HepG2 (cell line): ENCODE data around the gene ATAD3C. TPM values are rescaled to one million over a fixed set of nuclear protein-coding genes. Genes with fewer than 3 reads are reported as not detected.
A peak's percentile ranks its signal among the peaks of the same experiment; 100 is the strongest.

Experiments used
- DR1 ChIP-seq: sonication (generic); formaldehyde crosslinking; IDR thresholded peaks from 2 replicates; pipeline ENCODE4 v1.8.0; 2021; ENCODE audit warnings: mild to moderate bottlenecking, missing genetic modification reagents, inconsistent platforms
- JUN ChIP-seq: sonication (generic); formaldehyde crosslinking; IDR thresholded peaks from 2 replicates; pipeline ENCODE4 v1.4.0; 2020; ENCODE audit warnings: mild to moderate bottlenecking, missing genetic modification reagents
- SOX5 ChIP-seq: IDR thresholded peaks from 2 replicates; pipeline ENCODE4 v1.6.1; 2016; ENCODE audit warnings: borderline replicate concordance
- ZEB1 ChIP-seq: IDR thresholded peaks from 2 replicates; pipeline ENCODE4 v1.6.1; 2012; ENCODE audit warnings: mild to moderate bottlenecking, low read depth, inconsistent platforms; ENCODE audit not compliant: insufficient replicate concordance
- ZKSCAN5 ChIP-seq: sonication (generic); formaldehyde crosslinking; IDR thresholded peaks from 2 replicates; pipeline ENCODE4 v1.5.1; 2020; ENCODE audit warnings: mild to moderate bottlenecking, missing genetic modification reagents
- ZNF775 ChIP-seq: sonication (generic); formaldehyde crosslinking; IDR thresholded peaks from 2 replicates; pipeline ENCODE4 v1.4.0; 2020; ENCODE audit warnings: missing genetic modification reagents, mild to moderate bottlenecking, moderate library complexity, borderline replicate concordance
- ZNF790 ChIP-seq: sonication (generic); formaldehyde crosslinking; IDR thresholded peaks from 2 replicates; pipeline ENCODE4 v1.8.0; 2022; ENCODE audit warnings: missing genetic modification reagents, mild to moderate bottlenecking, borderline replicate concordance
- polyA plus RNA-seq, 8 experiments: library from polyadenylated mRNA; depleted of rRNA in 3 of 8; stranded (reverse) in 7 of 8; unstranded in 1 of 8; fragments of >200 nt; fragmentation: Illumina TruSeq in 4 of 8; extraction: Trizol in 4 of 8; gene quantifications; 2 replicates each; pipeline versions ENCODE4 v1.2.1 to v1.2.3, GENCODE V29; 2011 to 2016; ENCODE audit warnings: low read depth in 4 of 8, missing spikeins in 1 of 8, mixed read lengths in 1 of 8; ENCODE audit not compliant: insufficient read depth in 1 of 8
- total RNA-seq, 5 experiments: library from RNA; depleted of rRNA; stranded (reverse); fragments of >200 nt; fragmentation: Illumina TruSeq; extraction: Trizol; gene quantifications; 2 replicates each; pipeline ENCODE4 v1.2.3, GENCODE V29; 2016; ENCODE audit warnings: low read depth in 1 of 5
- TF ChIP-seq, protein P1 (sequence below): IDR thresholded peaks from 2 replicates; pipeline ENCODE4 v1.6.1; 2016; ENCODE audit warnings: low read depth, missing genetic modification reagents, missing compliant biosample characterization
- TF ChIP-seq, protein P2 (sequence below): sonication (generic); formaldehyde crosslinking; IDR thresholded peaks from 2 replicates; pipeline ENCODE4 v1.5.0; 2020; ENCODE audit warnings: mild to moderate bottlenecking, missing genetic modification reagents, borderline replicate concordance
- TF ChIP-seq, protein P3 (sequence below): sonication (generic); formaldehyde crosslinking; IDR thresholded peaks from 2 replicates; pipeline ENCODE4 v1.4.0; 2020; ENCODE audit warnings: mild to moderate bottlenecking, missing genetic modification reagents
- TF ChIP-seq, protein P4 (sequence below): fragments of 450-650 bp; IDR thresholded peaks from 2 replicates; pipeline ENCODE4 v1.6.1; 2017; ENCODE audit warnings: mild to moderate bottlenecking

The ATAD3C gene
- total and polyA plus RNA-seq, 2 of the 13 experiments (the other 11 are each of a cell fraction or from before 2014, with no cell fraction given): 2.4 to 3.2 TPM

DNA sequence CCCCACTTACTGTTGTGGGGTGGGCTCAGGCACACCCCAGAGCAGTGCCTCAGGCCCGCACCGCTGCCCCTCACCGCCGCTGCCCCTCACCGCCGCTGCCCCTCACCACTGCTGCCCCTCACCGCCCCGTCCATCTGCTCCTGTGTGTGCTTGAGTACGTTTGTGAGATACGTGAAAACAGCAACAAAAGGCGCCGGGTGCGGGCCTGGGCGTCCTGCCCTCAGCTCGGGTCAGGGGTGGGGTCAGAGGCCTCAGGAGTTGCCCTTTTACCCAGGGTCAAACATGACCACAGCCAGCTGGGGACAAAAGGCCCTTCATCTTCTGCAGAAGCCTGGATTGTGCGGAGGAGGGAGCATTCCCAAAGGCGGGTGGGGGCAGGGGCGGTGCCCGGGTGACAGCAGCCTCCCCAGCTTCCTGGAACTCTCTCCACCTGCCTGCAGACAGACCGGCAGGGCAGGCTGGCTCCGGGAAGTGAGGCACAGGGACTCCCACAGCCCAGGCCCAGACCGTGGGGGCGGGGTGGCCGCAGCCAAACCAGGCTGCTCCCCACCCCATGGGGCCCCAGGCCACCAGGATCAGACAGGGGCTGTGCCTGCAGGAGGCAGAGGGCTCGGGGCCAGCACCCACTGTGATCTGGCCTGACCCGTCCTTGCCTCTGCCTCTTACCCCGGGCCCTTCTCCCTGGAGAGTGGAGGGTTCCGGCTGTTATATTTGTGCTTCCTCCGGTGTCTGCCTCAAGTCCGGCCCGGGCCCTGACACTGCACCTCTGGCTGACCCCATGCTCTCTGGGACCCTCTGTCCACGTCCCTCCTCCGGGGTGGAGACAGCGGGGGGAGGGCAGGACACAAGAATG lies 16.3 kb upstream of the ATAD3C start (continued):
- TF ChIP-seq, protein P1, sequence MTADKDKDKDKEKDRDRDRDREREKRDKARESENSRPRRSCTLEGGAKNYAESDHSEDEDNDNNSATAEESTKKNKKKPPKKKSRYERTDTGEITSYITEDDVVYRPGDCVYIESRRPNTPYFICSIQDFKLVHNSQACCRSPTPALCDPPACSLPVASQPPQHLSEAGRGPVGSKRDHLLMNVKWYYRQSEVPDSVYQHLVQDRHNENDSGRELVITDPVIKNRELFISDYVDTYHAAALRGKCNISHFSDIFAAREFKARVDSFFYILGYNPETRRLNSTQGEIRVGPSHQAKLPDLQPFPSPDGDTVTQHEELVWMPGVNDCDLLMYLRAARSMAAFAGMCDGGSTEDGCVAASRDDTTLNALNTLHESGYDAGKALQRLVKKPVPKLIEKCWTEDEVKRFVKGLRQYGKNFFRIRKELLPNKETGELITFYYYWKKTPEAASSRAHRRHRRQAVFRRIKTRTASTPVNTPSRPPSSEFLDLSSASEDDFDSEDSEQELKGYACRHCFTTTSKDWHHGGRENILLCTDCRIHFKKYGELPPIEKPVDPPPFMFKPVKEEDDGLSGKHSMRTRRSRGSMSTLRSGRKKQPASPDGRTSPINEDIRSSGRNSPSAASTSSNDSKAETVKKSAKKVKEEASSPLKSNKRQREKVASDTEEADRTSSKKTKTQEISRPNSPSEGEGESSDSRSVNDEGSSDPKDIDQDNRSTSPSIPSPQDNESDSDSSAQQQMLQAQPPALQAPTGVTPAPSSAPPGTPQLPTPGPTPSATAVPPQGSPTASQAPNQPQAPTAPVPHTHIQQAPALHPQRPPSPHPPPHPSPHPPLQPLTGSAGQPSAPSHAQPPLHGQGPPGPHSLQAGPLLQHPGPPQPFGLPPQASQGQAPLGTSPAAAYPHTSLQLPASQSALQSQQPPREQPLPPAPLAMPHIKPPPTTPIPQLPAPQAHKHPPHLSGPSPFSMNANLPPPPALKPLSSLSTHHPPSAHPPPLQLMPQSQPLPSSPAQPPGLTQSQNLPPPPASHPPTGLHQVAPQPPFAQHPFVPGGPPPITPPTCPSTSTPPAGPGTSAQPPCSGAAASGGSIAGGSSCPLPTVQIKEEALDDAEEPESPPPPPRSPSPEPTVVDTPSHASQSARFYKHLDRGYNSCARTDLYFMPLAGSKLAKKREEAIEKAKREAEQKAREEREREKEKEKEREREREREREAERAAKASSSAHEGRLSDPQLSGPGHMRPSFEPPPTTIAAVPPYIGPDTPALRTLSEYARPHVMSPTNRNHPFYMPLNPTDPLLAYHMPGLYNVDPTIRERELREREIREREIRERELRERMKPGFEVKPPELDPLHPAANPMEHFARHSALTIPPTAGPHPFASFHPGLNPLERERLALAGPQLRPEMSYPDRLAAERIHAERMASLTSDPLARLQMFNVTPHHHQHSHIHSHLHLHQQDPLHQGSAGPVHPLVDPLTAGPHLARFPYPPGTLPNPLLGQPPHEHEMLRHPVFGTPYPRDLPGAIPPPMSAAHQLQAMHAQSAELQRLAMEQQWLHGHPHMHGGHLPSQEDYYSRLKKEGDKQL: peak; percentile 63; the same call in 1 of the 2 replicates
- TF ChIP-seq ZNF775 (CRISPR knock-in tag) (no peak), JUN (CRISPR knock-in tag) (no peak), SOX5 (CRISPR knock-in tag) (peak; percentile 92), ZKSCAN5 (CRISPR knock-in tag) (no peak), DR1 (CRISPR knock-in tag) (no peak; the same call in 1 of the 2 replicates), ZNF790 (0 out of 2 replicates have a peak, but pooled peaks have one; percentile 79), ZEB1 (no peak)
- TF ChIP-seq, protein P2, sequence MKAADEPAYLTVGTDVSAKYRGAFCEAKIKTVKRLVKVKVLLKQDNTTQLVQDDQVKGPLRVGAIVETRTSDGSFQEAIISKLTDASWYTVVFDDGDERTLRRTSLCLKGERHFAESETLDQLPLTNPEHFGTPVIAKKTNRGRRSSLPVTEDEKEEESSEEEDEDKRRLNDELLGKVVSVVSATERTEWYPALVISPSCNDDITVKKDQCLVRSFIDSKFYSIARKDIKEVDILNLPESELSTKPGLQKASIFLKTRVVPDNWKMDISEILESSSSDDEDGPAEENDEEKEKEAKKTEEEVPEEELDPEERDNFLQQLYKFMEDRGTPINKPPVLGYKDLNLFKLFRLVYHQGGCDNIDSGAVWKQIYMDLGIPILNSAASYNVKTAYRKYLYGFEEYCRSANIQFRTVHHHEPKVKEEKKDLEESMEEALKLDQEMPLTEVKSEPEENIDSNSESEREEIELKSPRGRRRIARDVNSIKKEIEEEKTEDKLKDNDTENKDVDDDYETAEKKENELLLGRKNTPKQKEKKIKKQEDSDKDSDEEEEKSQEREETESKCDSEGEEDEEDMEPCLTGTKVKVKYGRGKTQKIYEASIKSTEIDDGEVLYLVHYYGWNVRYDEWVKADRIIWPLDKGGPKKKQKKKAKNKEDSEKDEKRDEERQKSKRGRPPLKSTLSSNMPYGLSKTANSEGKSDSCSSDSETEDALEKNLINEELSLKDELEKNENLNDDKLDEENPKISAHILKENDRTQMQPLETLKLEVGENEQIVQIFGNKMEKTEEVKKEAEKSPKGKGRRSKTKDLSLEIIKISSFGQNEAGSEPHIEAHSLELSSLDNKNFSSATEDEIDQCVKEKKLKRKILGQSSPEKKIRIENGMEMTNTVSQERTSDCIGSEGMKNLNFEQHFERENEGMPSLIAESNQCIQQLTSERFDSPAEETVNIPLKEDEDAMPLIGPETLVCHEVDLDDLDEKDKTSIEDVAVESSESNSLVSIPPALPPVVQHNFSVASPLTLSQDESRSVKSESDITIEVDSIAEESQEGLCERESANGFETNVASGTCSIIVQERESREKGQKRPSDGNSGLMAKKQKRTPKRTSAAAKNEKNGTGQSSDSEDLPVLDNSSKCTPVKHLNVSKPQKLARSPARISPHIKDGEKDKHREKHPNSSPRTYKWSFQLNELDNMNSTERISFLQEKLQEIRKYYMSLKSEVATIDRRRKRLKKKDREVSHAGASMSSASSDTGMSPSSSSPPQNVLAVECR (CRISPR knock-in tag): peak; percentile 96
- TF ChIP-seq, protein P3, sequence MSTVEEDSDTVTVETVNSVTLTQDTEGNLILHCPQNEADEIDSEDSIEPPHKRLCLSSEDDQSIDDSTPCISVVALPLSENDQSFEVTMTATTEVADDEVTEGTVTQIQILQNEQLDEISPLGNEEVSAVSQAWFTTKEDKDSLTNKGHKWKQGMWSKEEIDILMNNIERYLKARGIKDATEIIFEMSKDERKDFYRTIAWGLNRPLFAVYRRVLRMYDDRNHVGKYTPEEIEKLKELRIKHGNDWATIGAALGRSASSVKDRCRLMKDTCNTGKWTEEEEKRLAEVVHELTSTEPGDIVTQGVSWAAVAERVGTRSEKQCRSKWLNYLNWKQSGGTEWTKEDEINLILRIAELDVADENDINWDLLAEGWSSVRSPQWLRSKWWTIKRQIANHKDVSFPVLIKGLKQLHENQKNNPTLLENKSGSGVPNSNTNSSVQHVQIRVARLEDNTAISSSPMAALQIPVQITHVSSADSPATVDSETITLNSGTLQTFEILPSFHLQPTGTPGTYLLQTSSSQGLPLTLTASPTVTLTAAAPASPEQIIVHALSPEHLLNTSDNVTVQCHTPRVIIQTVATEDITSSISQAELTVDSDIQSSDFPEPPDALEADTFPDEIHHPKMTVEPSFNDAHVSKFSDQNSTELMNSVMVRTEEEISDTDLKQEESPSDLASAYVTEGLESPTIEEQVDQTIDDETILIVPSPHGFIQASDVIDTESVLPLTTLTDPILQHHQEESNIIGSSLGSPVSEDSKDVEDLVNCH: no peak
- TF ChIP-seq, protein P4, sequence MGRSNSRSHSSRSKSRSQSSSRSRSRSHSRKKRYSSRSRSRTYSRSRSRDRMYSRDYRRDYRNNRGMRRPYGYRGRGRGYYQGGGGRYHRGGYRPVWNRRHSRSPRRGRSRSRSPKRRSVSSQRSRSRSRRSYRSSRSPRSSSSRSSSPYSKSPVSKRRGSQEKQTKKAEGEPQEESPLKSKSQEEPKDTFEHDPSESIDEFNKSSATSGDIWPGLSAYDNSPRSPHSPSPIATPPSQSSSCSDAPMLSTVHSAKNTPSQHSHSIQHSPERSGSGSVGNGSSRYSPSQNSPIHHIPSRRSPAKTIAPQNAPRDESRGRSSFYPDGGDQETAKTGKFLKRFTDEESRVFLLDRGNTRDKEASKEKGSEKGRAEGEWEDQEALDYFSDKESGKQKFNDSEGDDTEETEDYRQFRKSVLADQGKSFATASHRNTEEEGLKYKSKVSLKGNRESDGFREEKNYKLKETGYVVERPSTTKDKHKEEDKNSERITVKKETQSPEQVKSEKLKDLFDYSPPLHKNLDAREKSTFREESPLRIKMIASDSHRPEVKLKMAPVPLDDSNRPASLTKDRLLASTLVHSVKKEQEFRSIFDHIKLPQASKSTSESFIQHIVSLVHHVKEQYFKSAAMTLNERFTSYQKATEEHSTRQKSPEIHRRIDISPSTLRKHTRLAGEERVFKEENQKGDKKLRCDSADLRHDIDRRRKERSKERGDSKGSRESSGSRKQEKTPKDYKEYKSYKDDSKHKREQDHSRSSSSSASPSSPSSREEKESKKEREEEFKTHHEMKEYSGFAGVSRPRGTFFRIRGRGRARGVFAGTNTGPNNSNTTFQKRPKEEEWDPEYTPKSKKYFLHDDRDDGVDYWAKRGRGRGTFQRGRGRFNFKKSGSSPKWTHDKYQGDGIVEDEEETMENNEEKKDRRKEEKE: no peak
